ENCODE results near the gene TNFRSF14. TPM values are rescaled to one million over a fixed set of nuclear protein-coding genes. Genes with fewer than 3 reads are reported as not detected.
"Not testable (repeated sequence)": the region's sequence is repeated elsewhere in the genome, so short reads cannot be mapped to it uniquely, and the experiment has no call there.

The TNFRSF14 gene
- polyA plus RNA-seq, 2 of the 4 experiments (the other 2 are of a cell fraction): 0.16 to 0.25 TPM

DNA sequence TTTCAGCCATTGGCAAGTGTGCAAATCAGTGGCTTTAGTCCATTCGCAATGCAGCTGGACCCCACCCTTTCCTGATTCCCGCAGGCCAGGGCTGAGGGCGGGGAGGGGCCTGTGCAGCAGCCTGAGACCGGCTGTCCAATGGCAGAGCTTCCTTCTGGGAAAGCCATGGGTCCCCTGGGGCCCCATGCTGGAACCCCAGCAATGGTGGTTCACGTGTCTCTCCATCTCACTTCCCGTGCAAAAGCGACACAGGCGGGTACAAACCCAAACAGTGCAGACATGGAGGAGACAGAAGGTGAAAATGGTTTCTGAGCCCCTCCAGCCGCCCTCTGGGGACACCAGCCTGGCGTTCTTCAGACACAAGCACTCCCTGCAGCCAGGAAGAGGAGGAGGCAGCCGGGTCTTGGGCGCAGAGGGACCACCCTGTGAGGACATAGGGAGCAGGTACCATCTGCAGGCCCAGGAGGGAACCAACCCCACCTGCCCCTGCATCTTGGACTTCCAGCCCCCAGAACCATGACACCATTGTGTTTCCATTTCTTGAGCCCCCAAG, 5.8 kb upstream of the TNFRSF14 start:
- ATAC-seq; H3K4me3 ChIP-seq; H3K27ac ChIP-seq; POLR2A ChIA-PET; FAIRE-seq; H3K9me3 ChIP-seq; H3K4me2 ChIP-seq; DNase-seq (ENCODE audit: low read depth in 1 of 2, low spot score in 1 of 2): not testable (repeated sequence)
- peaks cover 15% of the 10 kb centered on the region for H3K4me1 ChIP-seq
- CTCF ChIA-PET: interaction anchor here (2.1 kb wide), 1 partner anchor 143 kb away, joined by 6 read pairs; no protein-coding TSS in a partner anchor
- 67% methylated on average over 6 of the region's 12 CpGs for whole genome bisulfite sequencing (ENCODE audit: missing lambda C conversion rate)

- H3K27ac ChIP-seq; DNase-seq (ENCODE audit: low read depth in 1 of 2, low spot score in 1 of 2); H3K9me3 ChIP-seq; FAIRE-seq; POLR2A ChIA-PET; ATAC-seq; H3K4me2 ChIP-seq; CTCF ChIA-PET; H3K4me3 ChIP-seq: not testable (repeated sequence)
- 79% methylated on average over 5 of the region's 9 CpGs for WGBS (ENCODE audit: missing lambda C conversion rate)
- peaks cover 16% of the 10 kb centered on the region for H3K4me1 ChIP-seq
Observed at GRCh38 chr1:2551544-2551943, 4.6 kb upstream of the TNFRSF14 start.

GRCh38 chr1:2552189-2552588, 4.0 kb upstream of the TNFRSF14 start:
- Histone ChIP-seq H3K4me2 (no peak overlapping the region), H3K4me3 (no peak overlapping the region), H3K4me1 (peaks cover 14% of the 10 kb centered on the region), H3K9me3 (no peaks in the 10 kb centered on the region), H3K27ac (no peak overlapping the region)
- DNase-seq (ENCODE audit: low read depth in 1 of 2, low spot score in 1 of 2) (no peak), ATAC-seq (no peak), FAIRE-seq (no peak)
- CTCF ChIA-PET: no interaction called here
- POLR2A ChIA-PET: no interaction called here
- TF ChIP-seq, protein P1, sequence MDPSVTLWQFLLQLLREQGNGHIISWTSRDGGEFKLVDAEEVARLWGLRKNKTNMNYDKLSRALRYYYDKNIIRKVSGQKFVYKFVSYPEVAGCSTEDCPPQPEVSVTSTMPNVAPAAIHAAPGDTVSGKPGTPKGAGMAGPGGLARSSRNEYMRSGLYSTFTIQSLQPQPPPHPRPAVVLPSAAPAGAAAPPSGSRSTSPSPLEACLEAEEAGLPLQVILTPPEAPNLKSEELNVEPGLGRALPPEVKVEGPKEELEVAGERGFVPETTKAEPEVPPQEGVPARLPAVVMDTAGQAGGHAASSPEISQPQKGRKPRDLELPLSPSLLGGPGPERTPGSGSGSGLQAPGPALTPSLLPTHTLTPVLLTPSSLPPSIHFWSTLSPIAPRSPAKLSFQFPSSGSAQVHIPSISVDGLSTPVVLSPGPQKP (IDR thresholded peaks at IDR 0.05; ENCODE audit: low read depth, low read length): no peak
- TF ChIP-seq RARB (CRISPR knock-in tag; IDR thresholded peaks at IDR 0.05): no peak
- no peak for TF ChIP-seq MAFK (IDR thresholded peaks at IDR 0.05; ENCODE audit: partially characterized antibody)
- TF ChIP-seq GATA3 (IDR thresholded peaks at IDR 0.05; ENCODE audit: borderline replicate concordance): no peak
- no peak for TF ChIP-seq FOSB (CRISPR knock-in tag; IDR thresholded peaks at IDR 0.05)
- no peak for TF ChIP-seq HOXB13 (CRISPR knock-in tag; IDR thresholded peaks at IDR 0.05; ENCODE audit: low read depth)
- TF ChIP-seq NPAS2 (CRISPR knock-in tag; IDR thresholded peaks at IDR 0.05; ENCODE audit: borderline replicate concordance): no peak
- TF ChIP-seq POLR2A (IDR thresholded peaks at IDR 0.05; ENCODE audit: low read length): no peak
- no peak for TF ChIP-seq EHMT2 (IDR thresholded peaks at IDR 0.05; ENCODE audit: low read depth)
- TF ChIP-seq ZSCAN20 (CRISPR knock-in tag; IDR thresholded peaks at IDR 0.05): no peak
- TF ChIP-seq HEYL (CRISPR knock-in tag; IDR thresholded peaks at IDR 0.05): no peak
- TF ChIP-seq, protein P2, sequence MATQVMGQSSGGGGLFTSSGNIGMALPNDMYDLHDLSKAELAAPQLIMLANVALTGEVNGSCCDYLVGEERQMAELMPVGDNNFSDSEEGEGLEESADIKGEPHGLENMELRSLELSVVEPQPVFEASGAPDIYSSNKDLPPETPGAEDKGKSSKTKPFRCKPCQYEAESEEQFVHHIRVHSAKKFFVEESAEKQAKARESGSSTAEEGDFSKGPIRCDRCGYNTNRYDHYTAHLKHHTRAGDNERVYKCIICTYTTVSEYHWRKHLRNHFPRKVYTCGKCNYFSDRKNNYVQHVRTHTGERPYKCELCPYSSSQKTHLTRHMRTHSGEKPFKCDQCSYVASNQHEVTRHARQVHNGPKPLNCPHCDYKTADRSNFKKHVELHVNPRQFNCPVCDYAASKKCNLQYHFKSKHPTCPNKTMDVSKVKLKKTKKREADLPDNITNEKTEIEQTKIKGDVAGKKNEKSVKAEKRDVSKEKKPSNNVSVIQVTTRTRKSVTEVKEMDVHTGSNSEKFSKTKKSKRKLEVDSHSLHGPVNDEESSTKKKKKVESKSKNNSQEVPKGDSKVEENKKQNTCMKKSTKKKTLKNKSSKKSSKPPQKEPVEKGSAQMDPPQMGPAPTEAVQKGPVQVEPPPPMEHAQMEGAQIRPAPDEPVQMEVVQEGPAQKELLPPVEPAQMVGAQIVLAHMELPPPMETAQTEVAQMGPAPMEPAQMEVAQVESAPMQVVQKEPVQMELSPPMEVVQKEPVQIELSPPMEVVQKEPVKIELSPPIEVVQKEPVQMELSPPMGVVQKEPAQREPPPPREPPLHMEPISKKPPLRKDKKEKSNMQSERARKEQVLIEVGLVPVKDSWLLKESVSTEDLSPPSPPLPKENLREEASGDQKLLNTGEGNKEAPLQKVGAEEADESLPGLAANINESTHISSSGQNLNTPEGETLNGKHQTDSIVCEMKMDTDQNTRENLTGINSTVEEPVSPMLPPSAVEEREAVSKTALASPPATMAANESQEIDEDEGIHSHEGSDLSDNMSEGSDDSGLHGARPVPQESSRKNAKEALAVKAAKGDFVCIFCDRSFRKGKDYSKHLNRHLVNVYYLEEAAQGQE (IDR thresholded peaks at IDR 0.05): no peak
- 93% methylated on average over 19 of the region's 26 CpGs for WGBS (ENCODE audit: missing lambda C conversion rate)

DNA sequence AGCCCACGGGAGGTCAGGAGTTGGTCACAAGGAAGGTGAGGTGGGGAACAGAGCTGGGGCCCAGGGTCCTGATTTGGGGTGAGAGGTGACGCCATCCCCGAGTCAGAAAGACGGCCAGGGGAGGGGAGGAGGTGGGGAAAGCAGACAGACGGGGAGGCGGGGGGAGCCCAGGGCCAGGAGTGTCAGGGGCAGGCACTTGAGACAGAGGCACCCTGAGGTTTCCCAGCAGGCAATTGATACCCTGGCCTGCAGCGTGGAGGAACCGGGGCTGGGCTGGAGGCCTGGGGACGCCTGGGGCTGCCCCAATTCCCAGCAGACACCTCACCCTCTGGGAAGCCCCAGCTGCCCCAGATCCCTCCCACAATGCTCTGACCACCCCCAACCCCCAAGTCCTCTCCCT, 3.1 kb upstream of the TNFRSF14 start:
- H3K9me3 ChIP-seq; ATAC-seq; H3K27ac ChIP-seq; DNase-seq (ENCODE audit: low read depth in 1 of 2, low spot score in 1 of 2); CTCF ChIA-PET; FAIRE-seq; H3K4me2 ChIP-seq; H3K4me3 ChIP-seq; H3K4me1 ChIP-seq; POLR2A ChIA-PET: not testable (repeated sequence)
- WGBS (ENCODE audit: missing lambda C conversion rate): 33% methylated on average over 3 of the region's 9 CpGs

Data from A549 (cell line).